Sigmoid colon (tissue), 7 donors: ENCODE results near the gene PES1. TPM values are rescaled to one million over a fixed set of nuclear protein-coding genes. Genes with fewer than 3 reads are reported as not detected.
A peak's percentile ranks its signal among the peaks of the same experiment; 100 is the strongest.

Experiments used
- DNase-seq: peaks from one replicate; pipeline ENCODE4 v3.0.0-alpha.2; 2019
- H3K27ac ChIP-seq, 4 donors: fragments of 200-600 bp; sonication (generic); one replicate each; pipeline ENCODE4 v1.5.1; 2016 to 2019; ENCODE audit warnings: mild to moderate bottlenecking in 1 of 4
- H3K27me3 ChIP-seq, 3 donors: fragments of 200-600 bp; sonication (generic); one replicate each; pipeline ENCODE4 v1.5.1; 2019; ENCODE audit warnings: mild to moderate bottlenecking in 1 of 3
- H3K36me3 ChIP-seq, 4 donors: fragments of 200-600 bp; sonication (generic); one replicate each; pipeline ENCODE4 v1.5.1; 2016 to 2019
- H3K4me1 ChIP-seq, 4 donors: fragments of 200-600 bp; sonication (generic); one replicate each; pipeline ENCODE4 v1.5.1; 2017 to 2019
- H3K4me3 ChIP-seq, 4 donors: fragments of 200-600 bp; sonication (generic); one replicate each; pipeline ENCODE4 v1.5.1; 2017 to 2019; ENCODE audit warnings: mild to moderate bottlenecking in 2 of 4, moderate library complexity in 1 of 4
- H3K9me3 ChIP-seq, 4 donors: fragments of 200-600 bp in 3 of 4; sonication (generic) in 3 of 4; one replicate each; pipeline versions ENCODE4 v1.5.1 to v1.6.1; 2013 to 2019
- EP300 ChIP-seq, 4 donors: sonication (generic); formaldehyde crosslinking; IDR thresholded peaks; one replicate each; pipeline ENCODE4 v1.6.1; 2017; ENCODE audit warnings: antibody characterized with exemption in 4 of 4
- POLR2A ChIP-seq, 2 donors: fragments of 450-650 bp; IDR thresholded peaks; one replicate each; pipeline ENCODE4 v1.6.1; 2016; ENCODE audit warnings: antibody characterized with exemption in 2 of 2, mild to moderate bottlenecking in 2 of 2, moderate library complexity in 2 of 2
- POLR2AphosphoS5 ChIP-seq, 4 donors: sonication (generic); formaldehyde crosslinking; IDR thresholded peaks; one replicate each; pipeline ENCODE4 v1.6.1; 2017; ENCODE audit warnings: antibody characterized with exemption in 4 of 4
- WGBS, 2 donors: extraction: QIAGEN DNeasy Blood & Tissue Kit; methylation state at CpG; one replicate each; pipeline ENCODE4 v1.1.7; 2013; 5-methylcytosine and 5-hydroxymethylcytosine counted together
- intact Hi-C: fragments of 100-400 bp; cut with DNase I; formaldehyde crosslinking; loops from one replicate; pipeline ENCODE4 v1.15.1; 2023
- polyA plus RNA-seq, 3 donors: library from polyadenylated mRNA; stranded (reverse); fragments of 200-250 nt; gene quantifications; one replicate each; pipeline ENCODE4 v1.2.3, GENCODE V29; 2013
- total RNA-seq, 4 donors: library from RNA; depleted of rRNA; stranded (reverse); fragments of >200 nt; gene quantifications; one replicate each; pipeline ENCODE4 v1.1.0, GENCODE V29; 2016
- TF ChIP-seq, protein P1 (sequence below), 4 experiments: fragments of 450-650 bp in 3 of 4; fragments of 200-600 bp in 1 of 4; IDR thresholded peaks; one replicate each; pipeline ENCODE4 v1.5.1; 2016 to 2019; ENCODE audit warnings: antibody characterized with exemption in 4 of 4, mild to moderate bottlenecking in 3 of 4, moderate library complexity in 2 of 4
- donor health status: healthy with polysubstance abuse.
- donor health status: Bipolar disorder and iron deficiency.
- donor health status: healthy.

PES1 gene
- total and polyA plus RNA-seq, 7 donors: 25.0 to 64.8 (median 41.3) TPM

GRCh38 chr22:30614879-30615278 lies 23.2 kb upstream of the PES1 start:
- peaks cover 0 to 78% (median 16%) of the 10 kb centered on the region in 4 donors for H3K36me3 ChIP-seq
- intact Hi-C loops: no loop called here
- no peaks in the 10 kb centered on the region for H3K27me3 ChIP-seq
- H3K9me3 ChIP-seq: no peaks in the 10 kb centered on the region
- no peak overlapping the region for H3K4me3 ChIP-seq
- peaks cover 0 to 4% (median 1%) of the 10 kb centered on the region in 4 donors for H3K4me1 ChIP-seq
- no peak overlapping the region for H3K27ac ChIP-seq
- no peak for TF ChIP-seq EP300 (IDR thresholded peaks at IDR 0.05)
- no peak for TF ChIP-seq POLR2AphosphoS5 (IDR thresholded peaks at IDR 0.05)
- TF ChIP-seq, protein P1, sequence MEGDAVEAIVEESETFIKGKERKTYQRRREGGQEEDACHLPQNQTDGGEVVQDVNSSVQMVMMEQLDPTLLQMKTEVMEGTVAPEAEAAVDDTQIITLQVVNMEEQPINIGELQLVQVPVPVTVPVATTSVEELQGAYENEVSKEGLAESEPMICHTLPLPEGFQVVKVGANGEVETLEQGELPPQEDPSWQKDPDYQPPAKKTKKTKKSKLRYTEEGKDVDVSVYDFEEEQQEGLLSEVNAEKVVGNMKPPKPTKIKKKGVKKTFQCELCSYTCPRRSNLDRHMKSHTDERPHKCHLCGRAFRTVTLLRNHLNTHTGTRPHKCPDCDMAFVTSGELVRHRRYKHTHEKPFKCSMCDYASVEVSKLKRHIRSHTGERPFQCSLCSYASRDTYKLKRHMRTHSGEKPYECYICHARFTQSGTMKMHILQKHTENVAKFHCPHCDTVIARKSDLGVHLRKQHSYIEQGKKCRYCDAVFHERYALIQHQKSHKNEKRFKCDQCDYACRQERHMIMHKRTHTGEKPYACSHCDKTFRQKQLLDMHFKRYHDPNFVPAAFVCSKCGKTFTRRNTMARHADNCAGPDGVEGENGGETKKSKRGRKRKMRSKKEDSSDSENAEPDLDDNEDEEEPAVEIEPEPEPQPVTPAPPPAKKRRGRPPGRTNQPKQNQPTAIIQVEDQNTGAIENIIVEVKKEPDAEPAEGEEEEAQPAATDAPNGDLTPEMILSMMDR (IDR thresholded peaks at IDR 0.05): no peak
- DNase-seq: no peak

GRCh38 chr22:30614268-30614667 lies 22.6 kb upstream of the PES1 start:
- Histone ChIP-seq H3K4me1 (peaks cover 0 to 10% (median 7%) of the 10 kb centered on the region in 4 donors), H3K9me3 (no peaks in the 10 kb centered on the region), H3K27me3 (no peaks in the 10 kb centered on the region), H3K4me3 (no peak overlapping the region), H3K36me3 (peaks cover 0 to 73% (median 16%) of the 10 kb centered on the region in 4 donors), H3K27ac (no peak overlapping the region)
- WGBS, 2 donors: 95 to 97% methylated on average over 7 of the region's 7 CpGs
- no peak for TF ChIP-seq EP300 (IDR thresholded peaks at IDR 0.05)
- TF ChIP-seq POLR2A (IDR thresholded peaks at IDR 0.05): no peak
- TF ChIP-seq POLR2AphosphoS5 (IDR thresholded peaks at IDR 0.05): no peak
- TF ChIP-seq, protein P1 (IDR thresholded peaks at IDR 0.05): no peak
- no peak for DNase-seq
- intact Hi-C loops: no loop called here

- Histone ChIP-seq H3K27me3 (no peaks in the 10 kb centered on the region), H3K9me3 (no peaks in the 10 kb centered on the region), H3K27ac (no peak overlapping the region), H3K4me3 (no peak overlapping the region), H3K36me3 (peaks cover 0 to 58% (median 11%) of the 10 kb centered on the region in 4 donors), H3K4me1 (peaks cover 0 to 25% (median 22%) of the 10 kb centered on the region in 4 donors)
- intact Hi-C loops: no loop called here
- no peak for DNase-seq
- WGBS, 2 donors: 95 to 96% methylated on average over 8 of the region's 8 CpGs
- TF ChIP-seq POLR2A (IDR thresholded peaks at IDR 0.05): no peak
- TF ChIP-seq POLR2AphosphoS5 (IDR thresholded peaks at IDR 0.05): no peak
- TF ChIP-seq, protein P1 (IDR thresholded peaks at IDR 0.05): no peak
- no peak for TF ChIP-seq EP300 (IDR thresholded peaks at IDR 0.05)
Observed at GRCh38 chr22:30612789-30613188, 21.1 kb upstream of the PES1 start.

DNA sequence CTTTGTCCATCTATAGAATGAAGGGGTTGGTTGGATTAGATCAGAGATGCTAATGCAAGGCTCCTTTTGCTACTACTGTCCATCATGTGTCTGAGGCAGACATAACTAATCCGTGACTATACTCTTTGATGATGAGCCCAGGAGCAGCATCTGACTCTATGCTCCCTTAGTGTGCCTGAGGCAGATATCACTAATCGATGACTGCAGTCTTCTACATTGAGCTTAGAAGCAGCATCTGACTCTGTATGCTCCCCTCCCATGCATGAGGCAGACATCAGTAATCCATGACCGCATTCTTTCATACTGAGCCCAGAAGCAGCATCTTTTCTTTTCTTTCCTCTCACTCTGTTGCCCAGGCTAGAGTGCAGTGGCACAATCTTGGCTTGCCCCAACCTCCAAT lies 19.5 kb upstream of the PES1 start:
- Histone ChIP-seq H3K4me3 (no peak overlapping the region), H3K27me3 (no peaks in the 10 kb centered on the region), H3K36me3 (peaks cover 0 to 46% (median 11%) of the 10 kb centered on the region in 4 donors), H3K9me3 (no peaks in the 10 kb centered on the region), H3K4me1 (peaks cover 0 to 39% (median 33%) of the 10 kb centered on the region in 4 donors), H3K27ac (no peak overlapping the region)
- intact Hi-C loops: no loop called here
- WGBS, 2 donors: 96 to 99% methylated on average over 3 of the region's 3 CpGs
- TF ChIP-seq, protein P1 (IDR thresholded peaks at IDR 0.05): no peak
- TF ChIP-seq POLR2A (IDR thresholded peaks at IDR 0.05) (no peak), EP300 (IDR thresholded peaks at IDR 0.05) (no peak), POLR2AphosphoS5 (IDR thresholded peaks at IDR 0.05) (no peak)
- DNase-seq: no peak

GRCh38 chr22:30610299-30610698 lies 18.6 kb upstream of the PES1 start:
- H3K4me1 ChIP-seq: peaks cover 0 to 48% (median 41%) of the 10 kb centered on the region in 4 donors
- peak overlapping the region; percentile 63 to 88 (median 82) for H3K27ac ChIP-seq
- intact Hi-C loops: no loop called here
- H3K36me3 ChIP-seq: peaks cover 0 to 41% (median 9%) of the 10 kb centered on the region in 4 donors
- H3K27me3 ChIP-seq: no peaks in the 10 kb centered on the region
- TF ChIP-seq POLR2AphosphoS5 (IDR thresholded peaks at IDR 0.05) (peak in 1 of 4 donors; percentile 11), POLR2A (IDR thresholded peaks at IDR 0.05) (no peak), EP300 (IDR thresholded peaks at IDR 0.05) (peak in 1 of 4 donors; percentile 10)
- TF ChIP-seq, protein P1 (IDR thresholded peaks at IDR 0.05): no peak
- 78 to 82% methylated on average over 7 of the region's 7 CpGs for WGBS, 2 donors
- H3K4me3 ChIP-seq: no peak overlapping the region
- no peaks in the 10 kb centered on the region for H3K9me3 ChIP-seq
- peak; percentile 79 for DNase-seq
